Stimulated activated effector memory CD8-positive, alpha-beta T cell treated with anti-CD3 and anti-CD28 coated beads, Interleukin-12 subunit alpha, Interleukin-12 subunit beta, amount 100 ng/mL, for 72 hours (primary cell): ENCODE measurements around the gene SRGAP2B.
"Not testable (repeated sequence)": the region's sequence is repeated elsewhere in the genome, so short reads cannot be mapped to it uniquely, and the experiment has no call there.

Experiments used
- ATAC-seq: fragments of 150-1000 bp; cut with Tn5 transposase; 2 replicates; pipeline ENCODE4 v1.10.0; 2021
- DNase-seq, 2 donors: peaks; one replicate each; pipeline ENCODE4 v3.0.0; 2021 to 2022; ENCODE audit warnings: low spot score in 2 of 2
- H3K27ac Mint-ChIP-seq: one replicate; pipeline ENCODE4 v1.8.0; 2022; ENCODE audit warnings: mild to moderate bottlenecking, mixed read lengths
- H3K36me3 Mint-ChIP-seq: one replicate; pipeline ENCODE4 v1.8.0; 2022; ENCODE audit warnings: mild to moderate bottlenecking, mixed read lengths
- H3K4me1 Mint-ChIP-seq: one replicate; pipeline ENCODE4 v1.8.0; 2022; ENCODE audit warnings: mixed read lengths
- H3K4me3 Mint-ChIP-seq: one replicate; pipeline ENCODE4 v1.8.0; 2022; ENCODE audit warnings: mild to moderate bottlenecking, mixed read lengths
- H3K9me3 Mint-ChIP-seq: one replicate; pipeline ENCODE4 v1.8.0; 2022; ENCODE audit warnings: mixed read lengths

Gene SRGAP2B

DNA sequence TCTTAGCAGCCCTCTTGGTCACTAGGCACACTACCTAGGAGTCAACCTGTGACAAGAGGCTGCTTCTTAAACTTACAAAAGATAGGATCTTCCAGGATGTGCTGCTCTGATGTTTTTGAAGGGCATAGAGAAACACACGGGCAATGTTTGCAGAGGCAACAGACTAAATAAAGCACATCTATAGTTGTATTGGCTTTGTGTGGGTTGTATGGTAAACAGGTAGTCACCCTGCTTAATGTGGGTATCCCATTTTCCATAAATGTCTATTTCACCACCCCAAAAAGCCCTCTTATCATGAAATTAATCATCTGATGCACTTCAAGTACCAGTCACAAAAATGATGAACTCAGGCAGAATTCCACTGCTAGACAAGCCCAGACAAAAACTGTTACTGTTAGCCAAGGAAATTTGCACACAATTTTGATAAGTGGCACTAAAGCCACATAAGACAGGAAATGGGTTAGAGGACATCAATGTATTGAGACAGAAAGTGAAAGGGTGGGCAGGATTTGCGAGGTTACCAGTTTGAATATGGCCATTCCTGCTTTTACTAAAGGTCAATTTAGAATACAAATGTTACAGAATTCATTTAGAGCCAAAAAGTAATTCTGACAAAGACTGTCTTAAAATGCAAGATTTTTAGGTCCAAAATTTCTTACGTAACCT is 205.5 kb downstream of the SRGAP2B start:
- not testable (repeated sequence) for H3K36me3 Mint-ChIP-seq, H3K4me1 Mint-ChIP-seq, H3K9me3 Mint-ChIP-seq, DNase-seq, H3K27ac Mint-ChIP-seq, H3K4me3 Mint-ChIP-seq
- ATAC-seq: peak; percentile 44

DNA sequence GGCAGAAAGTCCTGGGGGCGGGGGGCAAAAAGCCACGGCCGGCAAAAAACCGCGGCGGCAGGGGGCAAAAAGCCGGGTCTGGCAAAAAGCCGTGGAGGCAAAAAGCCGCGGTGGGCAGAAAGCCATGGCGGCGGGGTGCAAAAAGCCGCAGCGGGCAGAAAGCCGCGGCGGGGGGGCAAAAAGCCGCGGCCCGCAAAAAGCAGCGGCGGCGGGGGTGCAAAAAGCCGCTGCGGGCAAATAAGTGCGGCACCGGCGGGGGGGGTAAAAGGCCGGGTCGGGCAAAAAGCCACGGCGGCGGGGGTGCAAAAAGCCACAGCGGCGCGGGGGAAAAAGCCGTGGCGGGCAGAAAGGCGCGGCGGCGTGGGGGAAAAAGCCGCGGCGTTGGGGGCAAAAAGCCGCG is 212.1 kb downstream of the SRGAP2B start:
- H3K36me3 Mint-ChIP-seq, H3K4me1 Mint-ChIP-seq, H3K27ac Mint-ChIP-seq, H3K9me3 Mint-ChIP-seq, ATAC-seq: not testable (repeated sequence)
- peak overlapping the region; percentile 37 for H3K4me3 Mint-ChIP-seq
- peak in 1 of 2 donors; percentile 3 for DNase-seq

DNA sequence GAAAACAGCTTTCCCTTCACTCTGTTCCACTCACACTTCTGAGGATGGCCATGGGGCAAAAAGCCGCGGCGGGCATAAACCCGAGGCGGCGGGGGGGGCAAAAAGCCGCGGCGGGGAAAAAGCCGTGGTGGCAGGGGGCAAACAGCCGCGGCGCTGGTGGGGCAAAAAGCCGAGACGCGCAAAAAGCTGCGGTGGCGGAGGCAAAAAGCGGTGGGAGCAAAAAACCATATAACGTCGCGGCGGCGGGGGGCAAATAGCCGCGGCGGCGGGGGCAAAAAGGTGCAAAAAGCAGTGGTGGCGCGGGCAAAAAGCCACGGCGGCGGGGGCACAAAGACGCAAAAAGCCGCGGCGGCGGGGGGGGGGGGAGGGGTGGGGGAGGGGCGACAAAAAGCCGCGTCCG is 212.8 kb downstream of the SRGAP2B start:
- H3K36me3 Mint-ChIP-seq, DNase-seq, H3K9me3 Mint-ChIP-seq, H3K4me1 Mint-ChIP-seq, H3K27ac Mint-ChIP-seq, ATAC-seq: not testable (repeated sequence)
- peak overlapping the region; percentile 20 for H3K4me3 Mint-ChIP-seq

DNA sequence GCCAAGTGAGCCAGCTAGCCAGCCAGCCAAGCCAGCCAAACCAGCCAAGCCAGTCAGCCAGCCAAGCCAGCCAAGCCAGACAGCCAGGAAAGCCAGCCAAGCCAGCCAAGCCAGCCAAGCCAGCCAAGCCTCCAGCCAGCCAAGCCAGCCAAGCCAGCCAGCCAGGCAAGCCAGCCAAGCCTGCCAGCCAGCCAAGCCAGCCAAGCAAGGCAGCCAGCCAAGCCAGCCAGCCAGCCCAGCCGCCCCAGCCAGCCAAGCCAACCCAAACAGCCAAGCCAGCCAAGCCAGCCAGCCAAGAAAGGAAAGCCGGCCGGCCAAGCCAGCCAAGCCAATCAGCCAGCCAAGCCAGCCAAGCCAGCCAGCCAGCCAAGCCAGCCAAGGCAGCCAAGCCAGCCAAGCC is 236.5 kb downstream of the SRGAP2B start:
- not testable (repeated sequence) for H3K4me1 Mint-ChIP-seq, DNase-seq, H3K27ac Mint-ChIP-seq, ATAC-seq, H3K4me3 Mint-ChIP-seq, H3K36me3 Mint-ChIP-seq, H3K9me3 Mint-ChIP-seq
